GM12873 (cell line): ENCODE results near the gene KLB.

ENCODE experiments used
- CTCF ChIP-seq: IDR thresholded peaks from 2 replicates; pipeline ENCODE4 v1.5.1; 2012; ENCODE audit warnings: low read depth, mild to moderate bottlenecking, moderate library complexity, low read length, control low read depth; ENCODE audit not compliant: insufficient read depth; ENCODE audit errors: missing control alignments

KLB gene

GRCh38 chr4:39452153-39452859 lies 45.6 kb downstream of the KLB start:
- no peak for TF ChIP-seq CTCF

GRCh38 chr4:39452860-39453587 lies 46.3 kb downstream of the KLB start:
- no peak for TF ChIP-seq CTCF

GRCh38 chr4:39453738-39454137 lies 47.0 kb downstream of the KLB start:
- no peak for TF ChIP-seq CTCF

- TF ChIP-seq CTCF, result no peak
Measured at GRCh38 chr4:39455486-39455885, 48.8 kb downstream of the KLB start.

- no peak for TF ChIP-seq CTCF
Measured at GRCh38 chr4:39456946-39457763, 50.4 kb downstream of the KLB start.

- TF ChIP-seq CTCF, result no peak
Measured at GRCh38 chr4:39458505-39459300, 52.0 kb downstream of the KLB start, which contains the start of the genes LIAS and RPL9. LIAS (plus strand) TSS chr4:39459056; CDS start chr4:39459118, 62 bp downstream. RPL9 (minus strand) TSS chr4:39458922; CDS start chr4:39458439, 483 bp downstream.
